ENCODE results near the gene HOXD12.

Gene HOXD12

GRCh38 chr2:176147800-176148496, 48.4 kb downstream of the HOXD12 start:
- no peak for DNase-seq (ENCODE audit: low read depth)

GRCh38 chr2:176148751-176149421, 49.3 kb downstream of the HOXD12 start:
- no peak for DNase-seq (ENCODE audit: low read depth)

DNA sequence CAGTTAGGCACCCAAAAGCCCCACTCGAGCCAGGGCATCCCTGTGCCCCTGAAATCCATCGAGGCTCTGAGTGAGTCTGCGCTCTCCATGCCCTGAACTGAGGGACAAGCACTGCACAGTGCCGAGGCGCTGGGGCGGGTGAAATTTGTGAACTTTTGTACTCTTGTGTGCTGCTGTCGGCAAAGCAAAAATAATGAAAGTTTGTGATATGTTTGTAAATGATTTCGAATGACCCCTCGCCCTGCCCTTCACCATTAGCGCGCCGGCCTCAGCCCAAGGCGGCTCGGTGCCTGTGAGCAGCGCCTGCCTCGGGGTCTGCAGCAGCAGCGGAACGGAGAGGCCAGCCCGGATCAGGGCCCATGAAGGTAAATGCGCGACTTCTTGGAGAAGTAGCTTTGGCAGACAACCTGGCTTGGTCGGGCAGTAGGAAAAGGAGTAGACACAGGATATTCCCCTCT, 49.9 kb downstream of the HOXD12 start:
- no peak for DNase-seq (ENCODE audit: low read depth)

- no peak for DNase-seq (ENCODE audit: low read depth)
Observed at GRCh38 chr2:176149939-176150583, 50.5 kb downstream of the HOXD12 start.

DNA sequence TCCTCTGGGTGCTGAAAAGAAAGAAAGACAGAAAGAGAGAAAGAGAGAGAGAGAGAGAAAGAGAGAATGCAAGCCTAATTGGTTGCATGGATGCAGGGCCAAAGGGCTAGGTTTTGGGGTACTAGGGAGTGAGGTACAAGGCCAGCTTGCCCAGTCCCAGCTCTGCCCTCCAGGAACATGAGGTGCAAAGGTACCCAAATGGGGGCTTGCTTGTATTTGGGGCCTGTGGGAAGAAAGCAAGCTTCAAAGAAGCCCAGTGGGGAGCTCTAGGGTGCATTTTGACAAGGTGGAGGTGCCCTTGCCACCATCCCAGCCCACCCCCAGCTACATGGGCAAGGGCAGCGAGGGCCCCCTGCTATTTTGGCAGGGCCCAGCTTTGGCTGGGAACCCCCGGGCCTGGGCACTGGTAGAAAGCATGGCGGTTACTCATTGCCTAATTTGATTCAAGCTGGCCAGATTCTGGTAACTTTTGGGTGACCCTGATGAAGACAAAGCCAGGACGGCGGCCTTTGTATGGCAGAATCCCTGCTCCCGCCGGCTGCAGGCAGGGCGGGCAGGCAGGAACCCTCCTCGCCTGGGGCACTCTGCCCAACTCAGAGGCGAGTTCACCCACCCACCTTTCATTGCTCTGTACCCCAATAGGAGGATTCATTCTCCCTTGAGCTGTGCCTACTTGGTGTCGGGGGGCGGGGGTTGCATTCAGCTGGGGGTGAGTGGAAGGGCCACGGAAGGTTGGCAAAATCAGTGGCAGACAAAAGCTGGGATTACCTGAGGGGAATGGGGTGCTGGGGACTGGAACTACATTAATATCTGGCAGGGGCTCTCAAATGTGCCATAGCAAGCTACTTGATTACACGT, 51.2 kb downstream of the HOXD12 start:
- DNase-seq (ENCODE audit: low read depth), result no peak

GRCh38 chr2:176151442-176152287, 52.1 kb downstream of the HOXD12 start, which contains the start of gene HOXD4:
TSS of gene HOXD4 (plus strand) at chr2:176151550. CDS start at chr2:176151634, 84 bp downstream.
- no peak for DNase-seq (ENCODE audit: low read depth)

All from activated T-helper 1 cell treated with Interleukin-2 at 50 U/mL for 16 hours (primary cell).